ENCODE measurements around the gene ATAD2B. TPM values are rescaled to one million over a fixed set of nuclear protein-coding genes. Genes with fewer than 3 reads are reported as not detected.
"Not testable (repeated sequence)": the region's sequence is repeated elsewhere in the genome, so short reads cannot be mapped to it uniquely, and the experiment has no call there.

ATAD2B gene
- total and polyA plus RNA-seq, 5 donors = 2.8 to 15.1 (median 9.4) TPM

GRCh38 chr2:23745726-23746105 is 181.2 kb downstream of the ATAD2B start:
- no peaks in the 10 kb centered on the region for H3K9me3 ChIP-seq (ENCODE audit: control insufficient read depth, low read length)
- H3K27me3 ChIP-seq (ENCODE audit: control insufficient read depth, insufficient read depth) = no peaks in the 10 kb centered on the region
- H3K4me1 ChIP-seq (ENCODE audit: control insufficient read depth, insufficient read depth, low read length) = peaks cover 2% of the 10 kb centered on the region
- no peak overlapping the region for H3K4me3 ChIP-seq (ENCODE audit: low read length)
- intact Hi-C loops (cut with DNase I) = no loop called here
- no peak overlapping the region for H3K27ac ChIP-seq (ENCODE audit: low read length)
- DNase-seq = no peak
- peak; percentile 83 for ATAC-seq

- H3K4me3 ChIP-seq (ENCODE audit: low read length) = no peak overlapping the region
- WGBS = 87% methylated on average over 8 of the region's 8 CpGs
- DNase-seq (peak in 1 of 3 donors; percentile 29), ATAC-seq (peak; percentile 19 to 20)
- peaks cover 2% of the 10 kb centered on the region for H3K4me1 ChIP-seq (ENCODE audit: control insufficient read depth, insufficient read depth, low read length)
- intact Hi-C loops (cut with DNase I) = no loop called here
- no peak overlapping the region for H3K27ac ChIP-seq (ENCODE audit: low read length)
- no peaks in the 10 kb centered on the region for H3K27me3 ChIP-seq (ENCODE audit: control insufficient read depth, insufficient read depth)
- no peaks in the 10 kb centered on the region for H3K9me3 ChIP-seq (ENCODE audit: control insufficient read depth, low read length)
These were observed 181.7 kb downstream of the ATAD2B start for GRCh38 chr2:23745068-23745725.

- H3K4me3 ChIP-seq (ENCODE audit: low read length); H3K27me3 ChIP-seq (ENCODE audit: control insufficient read depth, insufficient read depth); ATAC-seq; DNase-seq; H3K27ac ChIP-seq (ENCODE audit: low read length); H3K4me1 ChIP-seq (ENCODE audit: control insufficient read depth, insufficient read depth, low read length); intact Hi-C loops (cut with DNase I); H3K9me3 ChIP-seq (ENCODE audit: control insufficient read depth, low read length): not testable (repeated sequence)
- WGBS = 96% methylated on average over 9 of the region's 9 CpGs
These were observed 190.1 kb downstream of the ATAD2B start for GRCh38 chr2:23736783-23737182.

- ATAC-seq = no peak
- WGBS = 83% methylated on average over 3 of the region's 3 CpGs
- Histone ChIP-seq H3K27me3 (ENCODE audit: control insufficient read depth, insufficient read depth) (no peaks in the 10 kb centered on the region), H3K27ac (ENCODE audit: low read length) (no peak overlapping the region), H3K4me1 (ENCODE audit: control insufficient read depth, insufficient read depth, low read length) (no peaks in the 10 kb centered on the region), H3K4me3 (ENCODE audit: low read length) (no peak overlapping the region), H3K9me3 (ENCODE audit: control insufficient read depth, low read length) (no peaks in the 10 kb centered on the region)
- intact Hi-C loops (cut with DNase I) = no loop called here
- DNase-seq = no peak
These were observed 192.5 kb downstream of the ATAD2B start for GRCh38 chr2:23734416-23734815.

GRCh38 chr2:23723029-23723428 is 203.9 kb downstream of the ATAD2B start:
- DNase-seq; H3K27me3 ChIP-seq (ENCODE audit: control insufficient read depth, insufficient read depth); intact Hi-C loops (cut with DNase I); H3K4me1 ChIP-seq (ENCODE audit: control insufficient read depth, insufficient read depth, low read length); H3K9me3 ChIP-seq (ENCODE audit: control insufficient read depth, low read length); ATAC-seq; H3K27ac ChIP-seq (ENCODE audit: low read length); H3K4me3 ChIP-seq (ENCODE audit: low read length): not testable (repeated sequence)
- whole genome bisulfite sequencing = 98% methylated on average over 3 of the region's 3 CpGs

- intact Hi-C loops (cut with DNase I) = no loop called here
- Histone ChIP-seq H3K27me3 (ENCODE audit: control insufficient read depth, insufficient read depth) (no peaks in the 10 kb centered on the region), H3K9me3 (ENCODE audit: control insufficient read depth, low read length) (no peaks in the 10 kb centered on the region), H3K4me3 (ENCODE audit: low read length) (no peak overlapping the region), H3K27ac (ENCODE audit: low read length) (no peak overlapping the region), H3K4me1 (ENCODE audit: control insufficient read depth, insufficient read depth, low read length) (no peaks in the 10 kb centered on the region)
- WGBS = 95% methylated on average over 3 of the region's 3 CpGs
- DNase-seq = no peak
- ATAC-seq = no peak
These were observed 204.7 kb downstream of the ATAD2B start for GRCh38 chr2:23722255-23722654.

- H3K9me3 ChIP-seq (ENCODE audit: control insufficient read depth, low read length) = no peaks in the 10 kb centered on the region
- ATAC-seq = peak in 1 of 2 donors; percentile 23
- H3K27ac ChIP-seq (ENCODE audit: low read length) = no peak overlapping the region
- H3K4me1 ChIP-seq (ENCODE audit: control insufficient read depth, insufficient read depth, low read length) = no peaks in the 10 kb centered on the region
- intact Hi-C loops (cut with DNase I) = no loop called here
- no peaks in the 10 kb centered on the region for H3K27me3 ChIP-seq (ENCODE audit: control insufficient read depth, insufficient read depth)
- DNase-seq = peak in 1 of 3 donors; percentile 64
- WGBS = 81% methylated on average over 2 of the region's 2 CpGs
- no peak overlapping the region for H3K4me3 ChIP-seq (ENCODE audit: low read length)
These were observed 205.5 kb downstream of the ATAD2B start for GRCh38 chr2:23721454-23721826.

- Histone ChIP-seq H3K4me3 (ENCODE audit: low read length) (no peak overlapping the region), H3K9me3 (ENCODE audit: control insufficient read depth, low read length) (no peaks in the 10 kb centered on the region), H3K27ac (ENCODE audit: low read length) (no peak overlapping the region), H3K27me3 (ENCODE audit: control insufficient read depth, insufficient read depth) (no peaks in the 10 kb centered on the region), H3K4me1 (ENCODE audit: control insufficient read depth, insufficient read depth, low read length) (no peaks in the 10 kb centered on the region)
- 85% methylated on average over 4 of the region's 4 CpGs for WGBS
- DNase-seq = no peak
- intact Hi-C loops (cut with DNase I) = no loop called here
- ATAC-seq = peak; percentile 24 to 32
These were observed 206.0 kb downstream of the ATAD2B start for GRCh38 chr2:23720705-23721453.

- H3K27ac ChIP-seq (ENCODE audit: low read length) = no peak overlapping the region
- H3K4me1 ChIP-seq (ENCODE audit: control insufficient read depth, insufficient read depth, low read length) = no peaks in the 10 kb centered on the region
- peak in 1 of 2 donors; percentile 31 for ATAC-seq
- intact Hi-C loops (cut with DNase I) = no loop called here
- WGBS = 57% methylated on average over 5 of the region's 5 CpGs
- H3K9me3 ChIP-seq (ENCODE audit: control insufficient read depth, low read length) = no peaks in the 10 kb centered on the region
- H3K4me3 ChIP-seq (ENCODE audit: low read length) = no peak overlapping the region
- DNase-seq = no peak
- no peaks in the 10 kb centered on the region for H3K27me3 ChIP-seq (ENCODE audit: control insufficient read depth, insufficient read depth)
These were observed 207.2 kb downstream of the ATAD2B start for GRCh38 chr2:23719716-23720115.

GRCh38 chr2:23718931-23719700 is 207.8 kb downstream of the ATAD2B start:
- Histone ChIP-seq H3K9me3 (ENCODE audit: control insufficient read depth, low read length) (no peaks in the 10 kb centered on the region), H3K27me3 (ENCODE audit: control insufficient read depth, insufficient read depth) (no peaks in the 10 kb centered on the region), H3K27ac (ENCODE audit: low read length) (no peak overlapping the region), H3K4me3 (ENCODE audit: low read length) (no peak overlapping the region), H3K4me1 (ENCODE audit: control insufficient read depth, insufficient read depth, low read length) (no peaks in the 10 kb centered on the region)
- no peak for ATAC-seq
- DNase-seq = no peak
- intact Hi-C loops (cut with DNase I) = no loop called here
- 90% methylated on average over 4 of the region's 4 CpGs for WGBS

GRCh38 chr2:23713351-23713750 is 213.6 kb downstream of the ATAD2B start:
- ATAC-seq = no peak

More at GRCh38 chr2:23713351-23713750, 213.6 kb downstream of the ATAD2B start:
- Histone ChIP-seq H3K9me3 (ENCODE audit: control insufficient read depth, low read length) (no peaks in the 10 kb centered on the region), H3K27me3 (ENCODE audit: control insufficient read depth, insufficient read depth) (no peaks in the 10 kb centered on the region), H3K4me3 (ENCODE audit: low read length) (no peak overlapping the region), H3K27ac (ENCODE audit: low read length) (no peak overlapping the region), H3K4me1 (ENCODE audit: control insufficient read depth, insufficient read depth, low read length) (peaks cover 2% of the 10 kb centered on the region)
- intact Hi-C loops (cut with DNase I) = no loop called here
- WGBS = 84% methylated on average over 5 of the region's 5 CpGs
- DNase-seq = no peak
